BJ (cell line): ENCODE measurements around the gene KCNQ1OT1. TPM values are rescaled to one million over a fixed set of nuclear protein-coding genes. Genes with fewer than 3 reads are reported as not detected.

Source experiments
- CTCF ChIA-PET: fragments of 350-600 bp; formaldehyde crosslinking; extraction: SDS; loops from one replicate; lab custom pipeline; 2021; ENCODE audit warnings: antibody characterized with exemption, inconsistent platforms; lab: Yijun Ruan, JAX
- POLR2A ChIA-PET: fragments of 300-600 bp; sonication (Branson Sonifier 250); formaldehyde crosslinking; extraction: SDS; loops from one replicate; lab custom pipeline; 2021; ENCODE audit warnings: antibody characterized with exemption; lab: Charles Lee
- DNase-seq: peaks from one replicate; pipeline ENCODE4 v3.0.0-alpha.2; 2011; ENCODE audit warnings: low read depth
- H3K27me3 ChIP-seq: 2 replicates; pipeline ENCODE4 v1.6.0; 2011; ENCODE audit warnings: low read length; ENCODE audit not compliant: control insufficient read depth, insufficient read depth
- H3K36me3 ChIP-seq: 2 replicates; pipeline ENCODE4 v1.5.1; 2011; ENCODE audit warnings: low read length; ENCODE audit not compliant: control insufficient read depth, insufficient read depth
- H3K4me3 ChIP-seq: 2 replicates; pipeline ENCODE4 v1.5.1; 2011; ENCODE audit warnings: low read depth, mild to moderate bottlenecking, control low read depth, low read length
- polyA plus RNA-seq: library from polyadenylated mRNA; depleted of rRNA; stranded (reverse); fragments of >200 nt; gene quantifications from 2 replicates; pipeline ENCODE4 v1.2.3, GENCODE V29; 2011
- TF ChIP-seq, protein P1 (sequence below): IDR thresholded peaks from 2 replicates; pipeline ENCODE4 v1.5.1; 2011; ENCODE audit warnings: low read depth, mild to moderate bottlenecking, control low read depth, inconsistent platforms, low read length, moderate library complexity; ENCODE audit not compliant: insufficient read depth

The KCNQ1OT1 gene
- polyA plus RNA-seq, 1 experiment: 0.16 TPM

DNA sequence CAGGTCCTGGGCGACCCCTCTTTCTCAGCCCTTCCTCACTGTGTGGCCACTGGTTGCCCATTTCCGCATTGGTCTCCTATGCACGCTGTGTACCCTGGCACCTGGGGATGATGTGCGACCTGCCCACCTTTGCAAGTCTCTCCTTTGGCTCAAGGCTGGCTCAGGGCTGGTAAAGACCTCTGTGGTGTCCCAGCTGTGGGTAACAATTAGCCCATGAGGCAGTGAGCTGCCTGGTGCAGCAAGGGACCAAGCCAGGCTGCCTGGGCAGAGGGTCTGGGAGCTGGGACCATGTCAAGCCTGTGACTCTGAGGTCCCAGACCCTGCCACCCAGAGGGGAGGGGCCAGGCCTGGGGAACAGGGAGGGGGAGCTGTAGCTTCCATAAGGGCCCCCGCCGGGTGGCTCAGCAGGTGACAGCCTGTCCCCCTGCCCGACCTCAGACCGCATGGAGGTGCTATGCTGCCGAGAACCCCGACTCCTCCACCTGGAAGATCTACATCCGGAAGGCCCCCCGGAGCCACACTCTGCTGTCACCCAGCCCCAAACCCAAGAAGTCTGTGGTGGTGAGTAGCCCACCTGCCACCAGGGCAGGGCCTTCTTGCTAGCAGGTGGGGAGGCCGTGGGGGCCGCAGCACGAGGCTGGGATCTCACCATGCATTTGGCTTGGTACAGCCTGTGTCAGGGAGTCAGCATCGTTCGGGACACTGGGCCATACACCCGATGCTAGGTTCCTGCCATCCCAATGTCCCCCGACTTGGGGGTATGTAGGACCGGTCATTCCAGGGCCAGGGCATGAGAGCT, 112.5 kb downstream of the KCNQ1OT1 start:
- no peaks in the 10 kb centered on the region; the same call in 1 of the 2 replicates for H3K27me3 ChIP-seq
- no peaks in the 10 kb centered on the region for H3K36me3 ChIP-seq
- TF ChIP-seq, protein P1, sequence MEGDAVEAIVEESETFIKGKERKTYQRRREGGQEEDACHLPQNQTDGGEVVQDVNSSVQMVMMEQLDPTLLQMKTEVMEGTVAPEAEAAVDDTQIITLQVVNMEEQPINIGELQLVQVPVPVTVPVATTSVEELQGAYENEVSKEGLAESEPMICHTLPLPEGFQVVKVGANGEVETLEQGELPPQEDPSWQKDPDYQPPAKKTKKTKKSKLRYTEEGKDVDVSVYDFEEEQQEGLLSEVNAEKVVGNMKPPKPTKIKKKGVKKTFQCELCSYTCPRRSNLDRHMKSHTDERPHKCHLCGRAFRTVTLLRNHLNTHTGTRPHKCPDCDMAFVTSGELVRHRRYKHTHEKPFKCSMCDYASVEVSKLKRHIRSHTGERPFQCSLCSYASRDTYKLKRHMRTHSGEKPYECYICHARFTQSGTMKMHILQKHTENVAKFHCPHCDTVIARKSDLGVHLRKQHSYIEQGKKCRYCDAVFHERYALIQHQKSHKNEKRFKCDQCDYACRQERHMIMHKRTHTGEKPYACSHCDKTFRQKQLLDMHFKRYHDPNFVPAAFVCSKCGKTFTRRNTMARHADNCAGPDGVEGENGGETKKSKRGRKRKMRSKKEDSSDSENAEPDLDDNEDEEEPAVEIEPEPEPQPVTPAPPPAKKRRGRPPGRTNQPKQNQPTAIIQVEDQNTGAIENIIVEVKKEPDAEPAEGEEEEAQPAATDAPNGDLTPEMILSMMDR: no peak
- ChIA-PET POLR2A (interaction anchor here (0.5 kb wide), 1 partner anchor 23 kb away, joined by 4 read pairs; no protein-coding TSS in a partner anchor), CTCF (interaction anchor here (2.4 kb wide), 1 partner anchor 55 kb away, joined by 7 read pairs; no protein-coding TSS in a partner anchor)
- no peak overlapping the region for H3K4me3 ChIP-seq
- DNase-seq: no peak

DNA sequence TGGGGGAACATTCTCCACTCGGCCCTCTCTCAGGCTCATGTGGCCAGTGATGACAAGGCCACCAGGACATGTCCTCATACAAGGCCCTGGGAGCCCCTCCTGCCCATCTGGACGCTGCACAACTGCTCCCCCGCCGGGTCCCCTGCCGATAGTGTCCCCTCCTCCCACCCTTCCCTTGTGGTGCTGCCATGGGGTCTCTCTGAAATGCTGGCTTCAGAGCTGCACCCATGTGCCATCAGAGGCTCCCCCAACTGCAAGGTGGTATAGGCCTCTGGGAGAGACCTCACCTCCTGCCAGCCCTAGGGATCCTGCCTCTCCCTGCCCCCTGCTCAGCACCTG, 113.0 kb downstream of the KCNQ1OT1 start:
- H3K27me3 ChIP-seq: no peaks in the 10 kb centered on the region; the same call in 1 of the 2 replicates
- POLR2A ChIA-PET: no interaction called here
- DNase-seq: no peak
- no peak overlapping the region for H3K4me3 ChIP-seq
- CTCF ChIA-PET: no interaction called here
- H3K36me3 ChIP-seq: no peaks in the 10 kb centered on the region
- TF ChIP-seq, protein P1: no peak

DNA sequence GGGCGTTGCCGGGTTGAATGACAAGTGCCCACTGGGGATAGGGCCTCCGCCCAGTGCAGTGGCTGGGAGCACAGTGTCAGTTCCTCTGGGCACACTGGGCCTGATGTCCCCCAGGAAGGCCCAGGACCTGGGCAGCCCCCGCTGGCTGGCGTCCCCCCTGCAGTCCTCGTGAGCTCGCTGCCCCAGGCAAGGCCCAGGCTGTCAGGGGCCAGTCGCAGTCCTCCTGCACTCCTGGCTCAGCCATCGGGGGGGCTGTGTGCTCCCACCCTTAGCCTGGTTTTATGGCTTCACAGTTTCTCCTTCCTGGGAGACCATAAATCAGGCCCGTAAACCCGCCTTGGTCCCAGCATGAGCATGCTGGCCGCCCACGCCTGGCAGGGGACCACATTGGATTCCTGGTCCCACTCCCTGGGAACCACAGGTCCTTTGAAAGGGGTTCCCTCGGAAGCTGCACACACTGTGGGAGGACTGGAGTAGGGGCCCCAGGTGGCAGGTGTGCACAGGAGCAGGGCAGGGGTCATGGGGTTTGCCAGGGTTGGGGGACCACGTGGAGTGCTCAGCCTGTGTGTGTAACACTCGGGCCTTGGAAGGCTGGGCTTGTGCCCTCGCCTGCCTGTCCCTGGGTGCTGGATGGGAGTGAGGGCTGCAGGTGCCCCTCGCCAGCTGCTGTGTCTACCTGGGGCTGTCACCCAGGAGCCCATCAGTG, 113.6 kb downstream of the KCNQ1OT1 start:
- POLR2A ChIA-PET: no interaction called here
- H3K36me3 ChIP-seq: no peaks in the 10 kb centered on the region
- DNase-seq: no peak
- TF ChIP-seq, protein P1: no peak
- no peaks in the 10 kb centered on the region; the same call in 1 of the 2 replicates for H3K27me3 ChIP-seq
- no peak overlapping the region for H3K4me3 ChIP-seq
- CTCF ChIA-PET: no interaction called here

DNA sequence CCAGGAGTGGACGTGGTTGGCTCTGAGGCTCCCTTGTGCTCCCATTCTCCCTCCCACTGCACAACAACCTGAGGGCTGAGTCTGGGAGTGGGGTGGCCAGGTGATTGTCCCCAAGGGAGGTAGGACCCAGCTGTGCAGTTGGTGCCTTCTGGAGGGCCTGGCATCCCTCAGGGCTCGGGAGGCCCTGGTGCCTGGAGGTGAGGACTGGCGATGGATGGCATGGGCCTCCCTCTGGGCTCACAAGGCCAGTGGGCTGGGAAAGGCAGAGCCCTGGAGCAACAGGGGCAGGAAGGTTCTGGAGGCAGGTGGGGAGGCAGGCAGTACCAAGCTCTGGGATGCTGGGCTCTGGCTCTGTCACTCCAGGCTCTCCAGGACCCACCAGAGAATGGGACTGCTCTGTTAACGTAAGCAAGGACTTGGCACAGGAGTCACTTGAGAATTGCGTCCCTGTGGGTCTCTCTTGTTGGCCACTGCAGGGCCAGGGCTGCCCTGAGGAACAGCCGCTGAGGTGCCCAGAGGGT, 114.2 kb downstream of the KCNQ1OT1 start:
- no peak for DNase-seq
- ChIA-PET POLR2A (no interaction called here), CTCF (no interaction called here)
- H3K27me3 ChIP-seq: no peaks in the 10 kb centered on the region; the same call in 1 of the 2 replicates
- no peak overlapping the region for H3K4me3 ChIP-seq
- TF ChIP-seq, protein P1: no peak
- no peaks in the 10 kb centered on the region for H3K36me3 ChIP-seq
